GM21717 (cell line): ENCODE results near the gene PRICKLE1.
"Not testable (repeated sequence)": the region's sequence is repeated elsewhere in the genome, so short reads cannot be mapped to it uniquely, and the experiment has no call there.

Experiments
- ATAC-seq: cut with Tn5 transposase; IDR thresholded peaks from one replicate; pipeline ENCODE4 v1.9.1; 2021; ENCODE audit warnings: mild to moderate bottlenecking, moderate library complexity; ENCODE audit not compliant: unreplicated experiment

Gene PRICKLE1

GRCh38 chr12:42557586-42558172 lies 31.9 kb downstream of the PRICKLE1 start:
- no peak for ATAC-seq

- ATAC-seq: no peak
Observed at GRCh38 chr12:42556917-42557316, 32.6 kb downstream of the PRICKLE1 start.

GRCh38 chr12:42552822-42553221 lies 36.7 kb downstream of the PRICKLE1 start:
- ATAC-seq: no peak

- no peak for ATAC-seq
Observed at GRCh38 chr12:42550800-42551199, 38.7 kb downstream of the PRICKLE1 start.

- no peak for ATAC-seq
Observed at GRCh38 chr12:42546709-42547108, 42.8 kb downstream of the PRICKLE1 start.

GRCh38 chr12:42541965-42542364 lies 47.6 kb downstream of the PRICKLE1 start:
- no peak for ATAC-seq

GRCh38 chr12:42541308-42541707 lies 48.2 kb downstream of the PRICKLE1 start:
- not testable (repeated sequence) for ATAC-seq

GRCh38 chr12:42539696-42540095 lies 49.9 kb downstream of the PRICKLE1 start:
- ATAC-seq: no peak

GRCh38 chr12:42538203-42538602 lies 51.3 kb downstream of the PRICKLE1 start:
- no peak for ATAC-seq

- no peak for ATAC-seq
Observed at GRCh38 chr12:42534184-42534838, 55.2 kb downstream of the PRICKLE1 start.

- no peak for ATAC-seq
Observed at GRCh38 chr12:42530284-42530683, 59.3 kb downstream of the PRICKLE1 start.

GRCh38 chr12:42525444-42525843 lies 64.1 kb downstream of the PRICKLE1 start:
- ATAC-seq: no peak

- no peak for ATAC-seq
Observed at GRCh38 chr12:42524716-42525115, 64.8 kb downstream of the PRICKLE1 start.

- no peak for ATAC-seq
Observed at GRCh38 chr12:42516573-42516972, 73.0 kb downstream of the PRICKLE1 start.

GRCh38 chr12:42511656-42512055 lies 77.9 kb downstream of the PRICKLE1 start:
- ATAC-seq: no peak

- no peak for ATAC-seq
Observed at GRCh38 chr12:42510823-42511222, 78.7 kb downstream of the PRICKLE1 start.

GRCh38 chr12:42508913-42509460 lies 80.6 kb downstream of the PRICKLE1 start:
- ATAC-seq: no peak

GRCh38 chr12:42507565-42507964 lies 82.0 kb downstream of the PRICKLE1 start:
- no peak for ATAC-seq

- no peak for ATAC-seq
Observed at GRCh38 chr12:42507081-42507480, 82.5 kb downstream of the PRICKLE1 start.

- ATAC-seq: no peak
Observed at GRCh38 chr12:42504049-42504448, 85.5 kb downstream of the PRICKLE1 start.

- no peak for ATAC-seq
Observed at GRCh38 chr12:42502682-42503081, 86.9 kb downstream of the PRICKLE1 start.

- ATAC-seq: no peak
Observed at GRCh38 chr12:42498549-42499247, 90.8 kb downstream of the PRICKLE1 start.
